Inflammatory macrophage (primary cell): Measurements from ENCODE around the gene LRMDA.
"Not testable (repeated sequence)": the region's sequence is repeated elsewhere in the genome, so short reads cannot be mapped to it uniquely, and the experiment has no call there.

ENCODE experiments used
- DNase-seq, 2 donors: peaks; one replicate each; pipeline ENCODE4 v3.0.0-alpha.2; 2020 to 2022

Gene LRMDA

GRCh38 chr10:75508814-75509306 lies 77.4 kb downstream of the LRMDA start:
- no peak for DNase-seq

DNA sequence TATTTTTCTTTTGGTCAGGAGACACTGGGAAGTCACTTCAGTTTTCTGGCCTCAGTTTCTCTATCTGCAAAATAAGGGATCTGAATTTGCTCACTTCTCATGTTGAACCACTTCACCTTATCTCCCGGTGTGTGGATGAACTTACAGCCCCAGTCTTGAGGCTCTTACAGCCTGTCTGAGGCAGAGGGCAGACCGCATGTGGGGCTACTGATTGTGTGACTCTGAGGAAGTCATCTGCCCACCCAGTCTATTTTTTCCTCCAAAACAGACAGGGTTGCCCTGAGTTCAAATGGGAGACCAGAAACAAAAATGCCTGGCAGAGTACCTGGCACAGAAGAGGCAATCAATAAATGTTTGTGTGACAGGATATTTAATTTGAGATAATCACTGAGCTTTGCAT lies 78.3 kb downstream of the LRMDA start:
- DNase-seq: peak; percentile 15 to 65

GRCh38 chr10:75511011-75511410 lies 79.6 kb downstream of the LRMDA start:
- peak in 1 of 2 donors; percentile 27 for DNase-seq

GRCh38 chr10:75512203-75512933 lies 80.9 kb downstream of the LRMDA start:
- no peak for DNase-seq

DNA sequence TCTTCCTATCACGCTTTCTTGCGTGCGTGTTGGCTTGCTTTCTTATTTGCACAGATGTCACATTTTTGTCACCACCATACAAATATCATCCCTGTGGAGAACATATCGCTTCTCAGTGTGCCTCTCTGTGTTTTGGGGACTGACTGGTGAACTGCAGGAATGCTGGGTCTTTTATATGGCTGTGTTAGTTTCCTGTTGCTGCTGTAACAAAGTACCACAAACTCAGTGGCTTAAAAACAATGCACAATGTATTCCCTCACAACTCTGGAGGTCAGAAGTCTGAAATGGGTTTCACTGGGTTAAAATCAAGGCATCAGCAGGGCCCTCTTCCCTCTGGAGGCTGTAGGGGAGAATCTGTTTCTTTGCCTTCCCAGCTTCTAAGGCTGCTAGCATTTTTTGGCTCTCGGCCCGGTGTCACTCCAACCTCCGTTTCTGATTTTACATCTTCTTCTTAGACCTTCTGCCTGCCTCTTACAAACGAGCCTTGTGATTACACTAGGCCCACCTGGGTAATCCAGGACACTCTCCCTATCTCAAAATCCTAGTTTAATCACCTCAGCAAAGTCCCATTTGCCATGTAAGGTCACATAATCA lies 82.0 kb downstream of the LRMDA start:
- no peak for DNase-seq

GRCh38 chr10:75514830-75515229 lies 83.4 kb downstream of the LRMDA start:
- DNase-seq: no peak

DNA sequence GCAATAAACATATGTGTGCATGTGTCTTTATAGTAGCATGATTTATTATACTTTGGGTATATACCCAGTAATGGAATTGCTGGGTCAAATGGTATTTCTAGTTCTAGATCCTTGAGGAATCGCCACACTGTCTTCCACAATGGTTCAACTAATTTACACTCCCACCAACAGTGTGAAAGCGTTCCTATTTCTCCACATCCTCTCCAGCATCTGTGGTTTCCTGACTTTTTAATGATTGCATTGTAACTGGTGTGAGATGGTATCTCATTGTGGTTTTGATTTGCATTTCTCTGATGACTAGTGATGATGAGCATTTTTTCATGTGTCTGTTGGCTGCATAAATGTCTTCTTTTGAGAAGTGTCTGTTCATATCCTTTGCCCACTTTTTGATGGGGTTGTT lies 84.7 kb downstream of the LRMDA start:
- DNase-seq: not testable (repeated sequence)

GRCh38 chr10:75519213-75519612 lies 87.8 kb downstream of the LRMDA start:
- not testable (repeated sequence) for DNase-seq

GRCh38 chr10:75521194-75521829 lies 89.9 kb downstream of the LRMDA start:
- DNase-seq: not testable (repeated sequence)

DNA sequence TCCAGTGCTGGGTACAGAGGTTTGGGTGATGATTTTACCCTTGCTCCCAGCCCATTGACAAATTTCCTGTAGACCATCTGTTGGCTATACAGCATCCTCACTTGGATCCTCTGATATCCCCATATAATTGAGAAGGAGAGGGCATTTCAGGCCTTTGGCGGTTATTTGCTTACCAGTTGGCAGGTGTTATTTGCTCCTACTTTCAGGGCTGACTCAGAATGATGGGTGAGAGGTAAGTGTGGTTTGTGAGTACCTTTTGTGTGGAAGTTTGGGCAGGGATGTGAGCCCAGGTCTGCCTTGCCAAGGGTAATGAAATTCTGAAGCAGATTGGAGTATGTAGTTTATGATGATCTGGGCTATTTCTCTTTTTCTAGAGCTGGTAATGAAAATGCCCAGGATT lies 93.6 kb downstream of the LRMDA start:
- no peak for DNase-seq

GRCh38 chr10:75525646-75526045 lies 94.2 kb downstream of the LRMDA start:
- no peak for DNase-seq

- no peak for DNase-seq
Measured at GRCh38 chr10:75527542-75527941, 96.1 kb downstream of the LRMDA start.

DNA sequence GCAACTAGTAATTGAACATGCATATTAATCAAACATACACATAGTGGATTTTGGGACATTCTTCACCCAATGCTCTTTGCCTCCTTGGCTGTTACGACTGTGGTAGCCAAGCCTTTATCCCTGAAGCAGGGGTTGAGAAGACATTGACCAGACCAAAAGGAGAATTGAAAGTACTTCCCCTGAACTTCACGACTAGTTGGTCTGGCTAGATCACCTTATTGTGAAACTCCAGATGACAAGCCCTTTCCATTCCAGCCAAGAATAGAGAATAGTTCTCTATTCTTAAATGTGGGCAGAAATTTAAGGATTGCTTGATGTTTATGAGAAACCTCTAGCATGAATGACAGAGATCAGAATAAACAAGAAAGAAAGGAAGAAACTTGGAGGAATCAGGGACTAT lies 97.0 kb downstream of the LRMDA start:
- peak; percentile 86 to 91 for DNase-seq

DNA sequence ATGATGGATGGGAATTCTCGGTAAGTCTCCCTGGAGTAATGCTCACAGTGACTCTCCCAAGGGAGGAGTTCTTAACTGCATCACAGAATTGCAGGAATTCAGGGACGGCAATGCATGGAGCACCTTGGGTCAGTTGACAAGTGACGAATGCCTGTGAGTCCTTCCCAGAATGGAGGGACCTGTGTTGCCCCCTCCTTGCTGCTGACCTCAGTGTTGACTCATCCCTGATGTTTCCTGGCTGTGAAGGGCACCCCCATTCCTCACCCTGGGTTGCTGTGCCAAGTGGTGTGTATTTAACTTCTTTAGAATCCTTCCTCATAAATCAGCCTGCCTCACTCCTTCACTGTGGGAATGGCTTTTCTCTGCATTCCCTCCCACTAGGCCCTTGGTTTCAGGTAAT lies 98.9 kb downstream of the LRMDA start:
- DNase-seq: no peak

DNA sequence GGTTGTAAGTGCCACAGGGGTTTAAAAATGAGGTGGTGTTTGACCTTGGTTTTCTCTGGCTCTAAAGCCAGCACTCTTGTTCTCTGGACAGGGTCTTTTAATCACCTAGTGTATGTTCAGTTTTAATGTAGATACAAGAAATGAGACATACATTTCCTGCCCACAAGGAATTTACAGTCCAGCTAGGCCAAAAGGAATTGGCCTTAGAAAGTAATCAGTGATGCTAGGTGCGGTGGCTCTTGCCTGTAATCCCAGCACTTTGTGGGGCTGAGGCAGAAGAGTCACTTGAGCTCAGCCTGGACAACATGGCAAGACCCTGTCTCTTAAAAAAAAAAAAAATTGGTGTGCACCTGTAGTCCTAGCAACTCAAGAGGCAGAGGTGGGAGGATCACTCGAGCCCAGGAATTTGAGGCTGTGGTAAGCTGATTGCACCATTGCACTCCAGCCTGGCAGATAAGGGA lies 100.2 kb downstream of the LRMDA start:
- DNase-seq: no peak

- peak; percentile 55 to 59 for DNase-seq
Measured at GRCh38 chr10:75532253-75532924, 101.0 kb downstream of the LRMDA start.

- no peak for DNase-seq
Measured at GRCh38 chr10:75538144-75538543, 106.7 kb downstream of the LRMDA start.

DNA sequence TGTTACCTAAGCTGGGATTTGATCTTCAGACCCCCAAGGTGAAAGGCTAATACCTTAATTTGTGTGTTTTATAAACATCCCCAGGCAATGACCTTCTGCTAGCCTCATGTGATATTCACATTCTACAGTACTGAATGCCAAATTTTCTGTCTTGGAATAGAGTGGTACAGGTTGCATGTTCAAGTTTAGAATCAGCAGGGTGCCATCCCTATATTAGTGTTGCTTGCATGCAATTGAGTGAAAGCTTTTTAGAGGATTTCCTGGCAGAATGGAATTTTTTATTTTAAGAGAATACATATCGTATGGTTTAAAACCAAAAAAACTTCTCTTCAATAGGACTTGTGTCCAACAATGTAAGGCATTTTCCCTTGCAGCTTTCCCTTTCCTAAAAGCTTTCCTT lies 107.3 kb downstream of the LRMDA start:
- no peak for DNase-seq

DNA sequence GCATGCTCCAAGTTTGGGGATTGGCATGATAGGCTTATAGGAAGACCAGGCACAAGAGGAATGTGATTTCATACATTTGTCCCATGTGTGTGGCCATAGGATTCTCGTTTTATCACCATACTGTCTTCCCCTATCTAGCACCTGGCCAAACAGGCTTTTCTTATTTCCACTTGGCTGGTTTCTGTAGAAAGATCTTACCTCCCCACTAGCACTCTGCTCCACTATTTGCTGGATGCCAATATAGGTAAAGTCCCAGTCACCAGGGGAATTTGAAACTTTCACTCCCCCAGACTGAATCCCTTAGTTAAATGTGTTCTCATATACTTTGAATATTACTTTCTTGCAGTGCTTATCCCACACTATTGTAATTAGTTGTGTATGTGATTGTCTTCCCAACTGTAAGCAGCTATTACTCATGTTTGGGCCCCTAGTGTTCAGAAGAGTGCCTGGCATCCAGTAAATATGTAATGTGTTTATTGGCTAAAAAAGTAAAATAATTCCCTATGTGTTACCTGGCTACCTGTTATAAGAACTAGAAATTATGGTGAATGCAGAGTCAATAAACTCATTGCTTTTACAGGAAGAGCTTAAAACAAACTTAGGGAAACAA lies 109.0 kb downstream of the LRMDA start:
- DNase-seq: no peak

GRCh38 chr10:75540981-75541380 lies 109.6 kb downstream of the LRMDA start:
- DNase-seq: no peak

DNA sequence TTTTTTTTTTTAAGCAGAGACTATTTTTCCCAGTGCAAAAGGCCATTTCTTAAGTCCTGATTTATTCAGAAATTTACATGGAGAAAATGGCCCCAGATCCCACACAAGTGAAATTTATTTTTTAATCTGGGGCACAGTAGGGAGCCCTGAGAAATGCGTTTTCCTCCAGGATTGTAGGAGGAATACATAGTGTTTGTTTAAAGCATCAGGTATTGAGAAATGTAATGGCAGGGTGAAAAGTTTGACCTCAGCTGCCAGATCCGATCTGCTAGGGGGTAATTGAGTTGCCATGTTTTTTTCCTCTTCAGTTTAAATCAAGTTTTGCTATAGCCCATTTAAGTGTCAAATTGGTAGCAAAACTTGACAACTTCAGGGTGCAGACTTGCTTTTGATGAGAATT lies 110.0 kb downstream of the LRMDA start:
- DNase-seq: no peak

DNA sequence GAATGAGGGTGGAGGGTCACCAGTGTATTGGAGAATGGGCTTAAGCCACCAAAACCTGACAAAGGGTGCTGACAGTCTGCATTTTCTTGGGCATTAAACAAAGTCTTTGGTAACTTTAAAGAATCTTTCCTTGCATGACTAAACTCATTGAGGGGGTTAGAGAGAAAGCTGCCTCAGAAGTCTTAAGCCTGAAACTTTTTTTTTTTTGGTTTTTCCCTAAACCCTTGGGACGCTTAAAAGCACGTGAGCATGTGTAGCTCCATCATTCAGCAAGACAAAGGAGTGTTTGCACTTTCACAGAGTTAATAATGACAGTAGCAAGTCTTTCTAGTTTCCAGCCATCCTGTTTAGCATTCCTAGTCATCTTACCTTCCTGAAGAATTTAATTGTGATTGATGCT lies 110.7 kb downstream of the LRMDA start:
- DNase-seq: no peak

DNA sequence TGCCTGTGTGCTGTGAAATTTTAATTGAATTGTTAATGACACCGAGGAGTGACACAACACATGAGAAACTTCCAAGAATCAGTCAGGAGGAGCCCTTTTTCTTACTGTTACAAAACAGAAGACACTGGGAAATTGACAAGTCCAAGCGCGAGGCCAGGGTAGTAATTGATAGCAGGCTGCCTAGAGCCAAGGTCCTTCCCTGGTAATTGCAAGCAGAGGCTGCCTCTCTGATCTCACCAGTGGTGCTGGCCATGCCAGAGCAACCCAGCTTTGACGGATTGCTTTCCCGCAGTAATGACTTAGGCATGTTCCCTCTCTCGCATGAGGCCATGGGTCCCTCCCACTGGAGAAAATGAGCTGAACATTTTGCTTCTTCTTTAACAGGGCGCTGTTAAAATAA lies 111.5 kb downstream of the LRMDA start:
- DNase-seq: no peak
